Colonic mucosa (tissue), 4 donors: ENCODE data around the gene CBLIF. TPM values are rescaled to one million over a fixed set of nuclear protein-coding genes. Genes with fewer than 3 reads are reported as not detected.
"Not testable (repeated sequence)": the region's sequence is repeated elsewhere in the genome, so short reads cannot be mapped to it uniquely, and the experiment has no call there.

Source experiments
- DNase-seq: peaks from one replicate; pipeline ENCODE4 v3.0.0-alpha.2; 2020
- H3K27ac ChIP-seq: fragments of 200-600 bp; one replicate; pipeline ENCODE4 v1.8.0; 2021
- H3K27me3 ChIP-seq: fragments of 200-600 bp; one replicate; pipeline ENCODE4 v1.8.0; 2021
- H3K36me3 ChIP-seq: fragments of 200-600 bp; one replicate; pipeline ENCODE4 v1.8.0; 2021
- H3K4me1 ChIP-seq: fragments of 200-600 bp; one replicate; pipeline ENCODE4 v1.8.0; 2021; ENCODE audit warnings: mild to moderate bottlenecking
- H3K4me3 ChIP-seq: fragments of 200-600 bp; one replicate; pipeline ENCODE4 v1.8.0; 2021
- H3K9ac ChIP-seq, 2 donors: one replicate each; pipeline ENCODE4 v1.7.0; 2013; ENCODE audit warnings: control low read depth in 2 of 2, low read depth in 2 of 2, low read length in 2 of 2
- H3K9me3 ChIP-seq: fragments of 200-600 bp; one replicate; pipeline ENCODE4 v1.8.0; 2021
- intact Hi-C: fragments of 100-400 bp; cut with DNase I; formaldehyde crosslinking; loops from one replicate; pipeline ENCODE4 v1.14.1; 2022
- total RNA-seq, 2 donors: library from RNA; stranded (reverse); fragmentation: NEBNext Ultra II Directional in 1 of 2; extraction: Animal tissue kit (Norgen Biotek cat#: 25700) in 1 of 2; gene quantifications; one replicate each; pipeline ENCODE4 v1.2.1, GENCODE V29; 2021
- TF ChIP-seq, protein P1 (sequence below): fragments of 200-600 bp; IDR thresholded peaks from one replicate; pipeline ENCODE4 v1.8.0; 2022; ENCODE audit warnings: antibody characterized with exemption, mild to moderate bottlenecking
- donor health status: healthy.
- donor health status: DM: no; HTN: no; CAD: no.
- donor health status: DM: no; HTN: no; CAD: no.

Gene CBLIF
- total RNA-seq, 2 donors from 2014 or later, result 0.48 TPM; not detected in 1

GRCh38 chr11:59857439-59858434, 12.4 kb upstream of the CBLIF start:
- TF ChIP-seq, protein P1, sequence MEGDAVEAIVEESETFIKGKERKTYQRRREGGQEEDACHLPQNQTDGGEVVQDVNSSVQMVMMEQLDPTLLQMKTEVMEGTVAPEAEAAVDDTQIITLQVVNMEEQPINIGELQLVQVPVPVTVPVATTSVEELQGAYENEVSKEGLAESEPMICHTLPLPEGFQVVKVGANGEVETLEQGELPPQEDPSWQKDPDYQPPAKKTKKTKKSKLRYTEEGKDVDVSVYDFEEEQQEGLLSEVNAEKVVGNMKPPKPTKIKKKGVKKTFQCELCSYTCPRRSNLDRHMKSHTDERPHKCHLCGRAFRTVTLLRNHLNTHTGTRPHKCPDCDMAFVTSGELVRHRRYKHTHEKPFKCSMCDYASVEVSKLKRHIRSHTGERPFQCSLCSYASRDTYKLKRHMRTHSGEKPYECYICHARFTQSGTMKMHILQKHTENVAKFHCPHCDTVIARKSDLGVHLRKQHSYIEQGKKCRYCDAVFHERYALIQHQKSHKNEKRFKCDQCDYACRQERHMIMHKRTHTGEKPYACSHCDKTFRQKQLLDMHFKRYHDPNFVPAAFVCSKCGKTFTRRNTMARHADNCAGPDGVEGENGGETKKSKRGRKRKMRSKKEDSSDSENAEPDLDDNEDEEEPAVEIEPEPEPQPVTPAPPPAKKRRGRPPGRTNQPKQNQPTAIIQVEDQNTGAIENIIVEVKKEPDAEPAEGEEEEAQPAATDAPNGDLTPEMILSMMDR, result no peak
- Histone ChIP-seq H3K36me3 (no peaks in the 10 kb centered on the region), H3K4me3 (no peak overlapping the region), H3K27me3 (no peaks in the 10 kb centered on the region), H3K27ac (no peak overlapping the region), H3K9ac (no peak overlapping the region), H3K4me1 (no peaks in the 10 kb centered on the region), H3K9me3 (no peaks in the 10 kb centered on the region)
- DNase-seq, result no peak
- intact Hi-C loops, result no loop called here

GRCh38 chr11:59854871-59855270, 9.6 kb upstream of the CBLIF start:
- H3K9me3 ChIP-seq, result no peaks in the 10 kb centered on the region
- no peak overlapping the region for H3K4me3 ChIP-seq
- H3K4me1 ChIP-seq, result no peaks in the 10 kb centered on the region
- no peaks in the 10 kb centered on the region for H3K36me3 ChIP-seq
- no peak for DNase-seq
- TF ChIP-seq, protein P1, result no peak
- no peak overlapping the region for H3K9ac ChIP-seq
- H3K27ac ChIP-seq, result no peak overlapping the region
- no peaks in the 10 kb centered on the region for H3K27me3 ChIP-seq
- intact Hi-C loops, result no loop called here

DNA sequence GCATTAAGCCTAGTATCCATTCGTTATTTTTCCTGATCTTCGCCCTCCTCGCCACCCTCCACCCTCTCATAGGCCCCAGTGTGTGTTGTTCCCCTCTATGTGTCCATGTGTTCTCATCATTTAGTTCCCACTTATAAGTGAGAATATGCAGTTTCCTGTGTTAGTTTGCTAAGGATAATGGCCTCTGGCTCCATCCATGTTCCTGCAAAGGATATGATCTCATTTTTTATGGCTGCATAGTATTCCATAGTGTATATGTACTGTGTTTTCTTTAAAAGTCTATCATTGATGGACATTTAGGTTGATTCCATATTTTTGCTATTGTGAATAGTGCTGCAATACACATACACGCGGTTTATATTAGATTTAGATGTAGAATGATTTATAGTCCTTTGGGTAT, 6.1 kb upstream of the CBLIF start:
- H3K27me3 ChIP-seq, H3K4me3 ChIP-seq, DNase-seq, H3K9me3 ChIP-seq, H3K4me1 ChIP-seq, H3K27ac ChIP-seq, intact Hi-C loops, H3K36me3 ChIP-seq, H3K9ac ChIP-seq: not testable (repeated sequence)

- H3K9ac ChIP-seq, intact Hi-C loops, H3K4me3 ChIP-seq, H3K27me3 ChIP-seq, H3K4me1 ChIP-seq, H3K36me3 ChIP-seq, DNase-seq, H3K9me3 ChIP-seq: not testable (repeated sequence)
- peak overlapping the region; percentile 74 for H3K27ac ChIP-seq
Measured at GRCh38 chr11:59849551-59849950, 4.3 kb upstream of the CBLIF start.

DNA sequence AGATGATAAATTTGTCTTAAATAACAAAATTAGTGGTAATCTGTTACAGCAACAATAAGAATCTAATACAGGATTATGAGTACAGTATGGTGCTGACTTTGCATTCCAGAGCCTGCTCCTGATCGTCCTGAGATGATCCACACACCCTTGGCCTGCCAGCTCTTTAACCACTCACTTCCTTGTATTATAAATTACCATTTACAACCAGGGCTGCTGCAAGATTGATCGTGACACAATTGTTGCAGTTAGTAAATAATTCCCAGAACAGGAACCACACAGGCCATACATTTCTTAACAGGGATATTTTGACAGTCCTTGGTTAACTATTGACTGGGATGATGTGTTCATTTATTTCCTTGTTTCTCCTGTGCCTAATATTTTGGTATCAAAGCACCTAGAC, 3.8 kb upstream of the CBLIF start:
- TF ChIP-seq, protein P1, result no peak
- H3K4me3 ChIP-seq, result no peak overlapping the region
- no peak overlapping the region for H3K9ac ChIP-seq
- H3K36me3 ChIP-seq, result no peaks in the 10 kb centered on the region
- no peaks in the 10 kb centered on the region for H3K27me3 ChIP-seq
- peak overlapping the region; percentile 74 for H3K27ac ChIP-seq
- H3K4me1 ChIP-seq, result no peaks in the 10 kb centered on the region
- intact Hi-C loops, result no loop called here
- H3K9me3 ChIP-seq, result no peaks in the 10 kb centered on the region
- peak; percentile 58 for DNase-seq

- DNase-seq, H3K4me3 ChIP-seq, H3K9me3 ChIP-seq, H3K27me3 ChIP-seq, H3K36me3 ChIP-seq, H3K4me1 ChIP-seq, H3K9ac ChIP-seq, intact Hi-C loops: not testable (repeated sequence)
- H3K27ac ChIP-seq, result peak overlapping the region; percentile 74
Measured at GRCh38 chr11:59848439-59848838, 3.1 kb upstream of the CBLIF start.

DNA sequence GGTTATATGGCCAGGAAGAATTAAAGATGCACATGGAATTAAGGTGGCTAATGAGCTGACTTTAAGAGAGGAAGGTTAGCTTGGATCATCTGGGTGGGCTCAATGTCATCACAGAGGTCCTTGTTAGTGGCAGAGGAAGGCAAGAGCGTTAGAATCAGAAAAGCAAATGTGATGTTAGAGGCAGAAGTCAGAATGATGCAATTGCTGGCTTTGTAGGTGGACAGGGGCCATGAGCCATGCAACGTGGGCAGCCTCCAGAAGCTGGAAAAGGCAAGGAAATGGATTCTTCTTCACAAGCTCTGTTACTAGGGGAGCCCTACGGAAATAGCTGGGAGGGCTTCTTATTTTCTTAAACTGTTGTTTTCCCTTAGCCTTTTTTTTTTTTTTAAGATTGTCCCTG, 2.3 kb upstream of the CBLIF start:
- intact Hi-C loops, result no loop called here
- TF ChIP-seq, protein P1, result no peak
- no peaks in the 10 kb centered on the region for H3K27me3 ChIP-seq
- H3K36me3 ChIP-seq, result no peaks in the 10 kb centered on the region
- no peak for DNase-seq
- no peak overlapping the region for H3K27ac ChIP-seq
- no peaks in the 10 kb centered on the region for H3K4me1 ChIP-seq
- no peaks in the 10 kb centered on the region for H3K9me3 ChIP-seq
- H3K4me3 ChIP-seq, result no peak overlapping the region
- H3K9ac ChIP-seq, result no peak overlapping the region
